ENCODE measurements around the gene INPP5D.

The INPP5D gene

GRCh38 chr2:233031556-233032500 lies 28.3 kb upstream of the INPP5D start:
- no peak for DNase-seq (ENCODE audit: extremely low read depth in 1 of 2, low read depth in 1 of 2)

- no peak for DNase-seq (ENCODE audit: extremely low read depth in 1 of 2, low read depth in 1 of 2)
These were observed 27.4 kb upstream of the INPP5D start, which contains the start of gene NEU2 for GRCh38 chr2:233032551-233033320. TSS of gene NEU2 (plus strand) at chr2:233032672. CDS start at chr2:233032672, 0 bp downstream.

- DNase-seq (ENCODE audit: extremely low read depth in 1 of 2, low read depth in 1 of 2) = no peak
These were observed 26.5 kb upstream of the INPP5D start for GRCh38 chr2:233033672-233034071.

GRCh38 chr2:233034091-233034882 lies 25.9 kb upstream of the INPP5D start:
- DNase-seq (ENCODE audit: extremely low read depth in 1 of 2, low read depth in 1 of 2) = no peak

GRCh38 chr2:233035426-233036161 lies 24.5 kb upstream of the INPP5D start:
- DNase-seq (ENCODE audit: extremely low read depth in 1 of 2, low read depth in 1 of 2) = no peak

- no peak for DNase-seq (ENCODE audit: extremely low read depth in 1 of 2, low read depth in 1 of 2)
These were observed 23.8 kb upstream of the INPP5D start for GRCh38 chr2:233036162-233036838.

- DNase-seq (ENCODE audit: extremely low read depth in 1 of 2, low read depth in 1 of 2) = no peak
These were observed 23.1 kb upstream of the INPP5D start for GRCh38 chr2:233037078-233037477.

GRCh38 chr2:233039212-233039845 lies 20.8 kb upstream of the INPP5D start:
- no peak for DNase-seq (ENCODE audit: extremely low read depth in 1 of 2, low read depth in 1 of 2)

- DNase-seq (ENCODE audit: extremely low read depth in 1 of 2, low read depth in 1 of 2) = no peak
These were observed 20.2 kb upstream of the INPP5D start for GRCh38 chr2:233039846-233040530.

- DNase-seq (ENCODE audit: extremely low read depth in 1 of 2, low read depth in 1 of 2) = no peak
These were observed 19.6 kb upstream of the INPP5D start for GRCh38 chr2:233040571-233040970.

GRCh38 chr2:233041722-233042323 lies 18.3 kb upstream of the INPP5D start:
- no peak for DNase-seq (ENCODE audit: extremely low read depth in 1 of 2, low read depth in 1 of 2)

- no peak for DNase-seq (ENCODE audit: extremely low read depth in 1 of 2, low read depth in 1 of 2)
These were observed 17.6 kb upstream of the INPP5D start for GRCh38 chr2:233042549-233042948.

- DNase-seq (ENCODE audit: extremely low read depth in 1 of 2, low read depth in 1 of 2) = no peak
These were observed 15.1 kb upstream of the INPP5D start for GRCh38 chr2:233044974-233045605.

- DNase-seq (ENCODE audit: extremely low read depth in 1 of 2, low read depth in 1 of 2) = no peak
These were observed 12.9 kb upstream of the INPP5D start for GRCh38 chr2:233047206-233047605.

GRCh38 chr2:233047667-233048066 lies 12.5 kb upstream of the INPP5D start:
- DNase-seq (ENCODE audit: extremely low read depth in 1 of 2, low read depth in 1 of 2) = no peak

- no peak for DNase-seq (ENCODE audit: extremely low read depth in 1 of 2, low read depth in 1 of 2)
These were observed 11.5 kb upstream of the INPP5D start for GRCh38 chr2:233048569-233049193.

- DNase-seq (ENCODE audit: extremely low read depth in 1 of 2, low read depth in 1 of 2) = no peak
These were observed 10.9 kb upstream of the INPP5D start for GRCh38 chr2:233049194-233049761.

All from activated CD8-positive, alpha-beta memory T cell treated with anti-CD3 and anti-CD28 coated beads for 1 hour (primary cell).